H1 (cell line): ENCODE data around the gene MAPK8IP3. TPM values are rescaled to one million over a fixed set of nuclear protein-coding genes. Genes with fewer than 3 reads are reported as not detected.

Source experiments
- CTCF ChIA-PET: fragments of 300-600 bp; sonication (Branson Sonifier 250); formaldehyde crosslinking; loops from one replicate; lab custom pipeline; 2021; ENCODE audit not compliant: partially characterized antibody; lab: Charles Lee
- POLR2A ChIA-PET: fragments of 300-600 bp; sonication (Branson Sonifier 250); formaldehyde crosslinking; loops from one replicate; lab custom pipeline; 2021; ENCODE audit warnings: inconsistent platforms; ENCODE audit not compliant: partially characterized antibody; lab: Charles Lee
- DNase-seq, 2 experiments: peaks; one replicate each; pipeline versions ENCODE4 v3.0.0 to v3.0.0-alpha.2; 2010 to 2022; ENCODE audit warnings: low spot score in 2 of 2, low read depth in 1 of 2, mixed read lengths in 1 of 2
- FAIRE-seq: peaks from 2 replicates; lab custom pipeline; 2011; peaks lifted over from hg19 to GRCh38; lab: Jason Lieb, UNC
- H2AFZ ChIP-seq: 2 replicates; pipeline ENCODE4 v1.8.1; 2012; ENCODE audit warnings: low read length, inconsistent platforms
- H2AK5ac ChIP-seq: 2 replicates; pipeline ENCODE4 v1.6.1; 2013; ENCODE audit warnings: low read depth, low read length
- H2BK120ac ChIP-seq: replicated peaks from 2 replicates; pipeline ENCODE3; 2013; ENCODE audit warnings: low read depth, low read length, inconsistent platforms
- H2BK12ac ChIP-seq: 2 replicates; pipeline ENCODE4 v1.6.1; 2013; ENCODE audit warnings: low read depth, low read length
- H2BK15ac ChIP-seq: 2 replicates; pipeline ENCODE4 v1.6.1; 2013; ENCODE audit warnings: low read length
- H2BK20ac ChIP-seq: 2 replicates; pipeline ENCODE4 v1.6.1; 2013; ENCODE audit warnings: low read length
- H2BK5ac ChIP-seq: 2 replicates; pipeline ENCODE4 v1.6.1; 2013; ENCODE audit warnings: low read depth, low read length
- H3K14ac ChIP-seq: 2 replicates; pipeline ENCODE4 v1.6.1; 2013; ENCODE audit warnings: inconsistent platforms; ENCODE audit not compliant: insufficient read length
- H3K18ac ChIP-seq: 2 replicates; pipeline ENCODE4 v1.6.1; 2013; ENCODE audit warnings: low read length; ENCODE audit errors: extremely low read depth
- H3K23ac ChIP-seq: 2 replicates; pipeline ENCODE4 v1.6.1; 2013; ENCODE audit warnings: inconsistent platforms; ENCODE audit not compliant: insufficient read length
- H3K23me2 ChIP-seq: 2 replicates; pipeline ENCODE4 v1.6.1; 2013; ENCODE audit warnings: low read depth, low read length
- H3K27ac ChIP-seq: 2 replicates; pipeline ENCODE4 v1.6.1; 2011; ENCODE audit warnings: low read depth, low read length, inconsistent platforms
- H3K27me3 ChIP-seq, 4 experiments: replicated peaks in 1 of 4; 1 replicate in 1 of 4; 2 replicates in 3 of 4; pipeline versions ENCODE4 v1.6.1 to v1.8.1; 2011 to 2013; ENCODE audit warnings: low read length in 3 of 4, mild to moderate bottlenecking in 3 of 4, inconsistent platforms in 2 of 4, mixed read lengths in 2 of 4, moderate library complexity in 1 of 4; ENCODE audit not compliant: control insufficient read depth in 3 of 4, insufficient read depth in 3 of 4; ENCODE audit errors: extremely low read depth in 1 of 4
- H3K36me3 ChIP-seq, 4 experiments: 2 replicates each; pipeline versions ENCODE4 v1.6.1 to v1.8.1; 2011 to 2013; ENCODE audit warnings: mild to moderate bottlenecking in 4 of 4, low read length in 3 of 4, moderate library complexity in 2 of 4, control low read depth in 1 of 4, inconsistent platforms in 1 of 4; ENCODE audit not compliant: insufficient read depth in 4 of 4, control insufficient read depth in 2 of 4
- H3K4ac ChIP-seq: replicated peaks from 2 replicates; pipeline ENCODE3; 2013; ENCODE audit warnings: low read length, low read depth, mixed read lengths, inconsistent platforms; ENCODE audit not compliant: insufficient read length
- H3K4me1 ChIP-seq, 4 experiments: replicated peaks in 1 of 4; 1 replicate in 1 of 4; 2 replicates in 3 of 4; pipeline versions ENCODE4 v1.6.1 to v1.8.1; 2011 to 2013; ENCODE audit warnings: low read length in 3 of 4, inconsistent platforms in 2 of 4, mixed read lengths in 1 of 4; ENCODE audit not compliant: insufficient read depth in 4 of 4, control insufficient read depth in 3 of 4
- H3K4me2 ChIP-seq, 2 experiments: 2 replicates each; pipeline versions ENCODE4 v1.6.1 to v1.8.1; 2011 to 2013; ENCODE audit warnings: low read depth in 2 of 2, low read length in 2 of 2, control low read depth in 1 of 2, inconsistent platforms in 1 of 2, mild to moderate bottlenecking in 1 of 2; ENCODE audit not compliant: insufficient read depth in 1 of 2
- H3K4me3 ChIP-seq, 4 experiments: fragments of 200-600, 300-600 bp in 1 of 4; sonication (generic), shearing (Covaris generic), sonication (Bioruptor Twin) in 1 of 4; 2 replicates each; pipeline versions ENCODE4 v1.5.1 to v1.8.1; 2011 to 2016; ENCODE audit warnings: low read length in 4 of 4, low read depth in 3 of 4, control low read depth in 2 of 4, inconsistent platforms in 2 of 4, mild to moderate bottlenecking in 2 of 4, mixed read lengths in 1 of 4, moderate library complexity in 1 of 4; ENCODE audit not compliant: insufficient read depth in 2 of 4; ENCODE audit errors: extremely low read depth in 1 of 4
- H3K56ac ChIP-seq: replicated peaks from 2 replicates; pipeline ENCODE3; 2013; ENCODE audit warnings: low read depth, mild to moderate bottlenecking, mixed read lengths, low read length, inconsistent platforms; ENCODE audit not compliant: insufficient read length
- H3K79me1 ChIP-seq: 2 replicates; pipeline ENCODE4 v1.6.1; 2013; ENCODE audit warnings: low read depth, low read length, control low read depth
- H3K79me2 ChIP-seq, 2 experiments: 2 replicates each; pipeline versions ENCODE4 v1.6.1 to v1.8.1; 2012 to 2013; ENCODE audit warnings: low read length in 2 of 2, mild to moderate bottlenecking in 2 of 2, inconsistent platforms in 1 of 2; ENCODE audit not compliant: insufficient read depth in 2 of 2, control insufficient read depth in 1 of 2
- H3K9ac ChIP-seq, 4 experiments: replicated peaks in 1 of 4; 1 replicate in 1 of 4; 2 replicates in 3 of 4; pipeline versions ENCODE4 v1.6.1 to v1.8.1; 2011 to 2013; ENCODE audit warnings: low read depth in 3 of 4, low read length in 3 of 4, control low read depth in 2 of 4, mild to moderate bottlenecking in 2 of 4, moderate library complexity in 2 of 4, inconsistent platforms in 1 of 4; ENCODE audit errors: extremely low read depth in 1 of 4
- H3K9me3 ChIP-seq, 2 experiments: 2 replicates each; pipeline versions ENCODE4 v1.6.1 to v1.8.1; 2012 to 2013; ENCODE audit warnings: mild to moderate bottlenecking in 2 of 2, moderate library complexity in 2 of 2, control low read depth in 1 of 2, inconsistent platforms in 1 of 2, low read depth in 1 of 2, low read length in 1 of 2, mixed read lengths in 1 of 2; ENCODE audit not compliant: insufficient read depth in 2 of 2
- H4K20me1 ChIP-seq, 2 experiments: replicated peaks in 1 of 2; 2 replicates each; pipeline versions ENCODE3 to v1.8.1; 2011 to 2013; ENCODE audit warnings: inconsistent platforms in 2 of 2, low read length in 2 of 2, mild to moderate bottlenecking in 1 of 2; ENCODE audit not compliant: insufficient read depth in 2 of 2, control insufficient read depth in 1 of 2
- H4K5ac ChIP-seq: 2 replicates; pipeline ENCODE4 v1.6.1; 2013; ENCODE audit warnings: low read length, low read depth, mixed read lengths, inconsistent platforms; ENCODE audit not compliant: insufficient read length
- H4K8ac ChIP-seq: 2 replicates; pipeline ENCODE4 v1.8.0; 2013; ENCODE audit warnings: mild to moderate bottlenecking, moderate library complexity, low read length, inconsistent platforms; ENCODE audit not compliant: insufficient read depth; ENCODE audit errors: extremely low read depth
- H4K91ac ChIP-seq: replicated peaks from 2 replicates; pipeline ENCODE3; 2013; ENCODE audit warnings: low read length, mixed read lengths, inconsistent platforms; ENCODE audit not compliant: insufficient read length
- BCL11A ChIP-seq, 2 experiments: IDR thresholded peaks; one replicate each; pipeline ENCODE4 v1.6.1; 2011; ENCODE audit warnings: low read depth in 2 of 2, low read length in 2 of 2, mild to moderate bottlenecking in 2 of 2
- CBX5 ChIP-seq: fragments of 300-800, 300-1000 bp; sonication (generic); IDR thresholded peaks from 2 replicates; pipeline ENCODE4 v1.7.1; 2016; ENCODE audit warnings: antibody characterized with exemption, low read length, low read depth
- E2F6 ChIP-seq: IDR thresholded peaks from 2 replicates; pipeline ENCODE4 v1.6.1; 2012; ENCODE audit warnings: inconsistent platforms
- EGR1 ChIP-seq: IDR thresholded peaks from 2 replicates; pipeline ENCODE4 v1.6.1; 2011; ENCODE audit warnings: low read depth, low read length, borderline replicate concordance
- KDM5A ChIP-seq: fragments of 200-600 bp; IDR thresholded peaks from 2 replicates; pipeline ENCODE4 v1.7.1; 2012; ENCODE audit warnings: mild to moderate bottlenecking, low read length, inconsistent platforms, mixed read lengths
- POU5F1 ChIP-seq: IDR thresholded peaks from 2 replicates; pipeline ENCODE4 v1.6.1; 2011; ENCODE audit warnings: low read depth, mild to moderate bottlenecking, low read length, moderate library complexity
- SIX5 ChIP-seq: IDR thresholded peaks from 2 replicates; pipeline ENCODE4 v1.6.1; 2011; ENCODE audit warnings: mild to moderate bottlenecking, low read depth, low read length
- SUZ12 ChIP-seq: fragments of 200-600 bp; sonication (generic); IDR thresholded peaks from 2 replicates; pipeline ENCODE4 v1.6.1; 2012; ENCODE audit warnings: mild to moderate bottlenecking, inconsistent platforms, low read length, moderate library complexity, mixed read lengths
- WGBS, 2 experiments: shearing (Covaris generic) in 1 of 2; methylation state at CpG; one replicate each; pipeline versions ENCODE4 v1.1.6 to v1.1.7; 2013 to 2015; ENCODE audit warnings: low lambda C conversion rate in 2 of 2, mixed read lengths in 2 of 2, inconsistent platforms in 1 of 2, low coverage in 1 of 2, missing lambda C conversion rate in 1 of 2; ENCODE audit not compliant: insufficient replicate concordance in 2 of 2, insufficient coverage in 1 of 2, insufficient read length in 1 of 2; ENCODE audit errors: extremely low coverage in 1 of 2, missing lambda C conversion rate in 1 of 2; 5-methylcytosine and 5-hydroxymethylcytosine counted together
- polyA plus RNA-seq, 7 experiments: library from polyadenylated mRNA; depleted of rRNA in 3 of 7; stranded (reverse) in 5 of 7; unstranded in 2 of 7; fragments of >200 nt in 5 of 7; fragments of 200-250 nt in 2 of 7; gene quantifications; 1 replicate in 5 of 7; 2 replicates in 1 of 7; 4 replicates in 1 of 7; pipeline versions ENCODE4 v1.2.1 to v1.2.3, GENCODE V29; 2011 to 2013; ENCODE audit warnings: missing spikeins in 2 of 7, mixed read lengths in 2 of 7
- total RNA-seq: library from RNA; stranded (reverse); fragmentation: NEBNext Ultra II Directional; extraction: Animal tissue kit (Norgen Biotek cat#: 25700); gene quantifications from 2 replicates; pipeline ENCODE4 v1.2.1, GENCODE V29; 2021
- TF ChIP-seq, protein P1 (sequence below), 3 experiments: IDR thresholded peaks; 1 replicate in 2 of 3; 2 replicates in 1 of 3; pipeline versions ENCODE4 v1.5.1 to v1.6.1; 2011; ENCODE audit warnings: low read length in 3 of 3, mild to moderate bottlenecking in 3 of 3, inconsistent platforms in 2 of 3, low read depth in 1 of 3, moderate library complexity in 1 of 3; ENCODE audit not compliant: insufficient read depth in 1 of 3; ENCODE audit errors: control extremely low read depth in 1 of 3

Gene MAPK8IP3
- total and polyA plus RNA-seq, 2 of the 8 experiments (the other 6 are each of a cell fraction or from before 2014, with no cell fraction given) = 16.9 to 43.4 TPM

- H2BK120ac ChIP-seq = no peak overlapping the region
- peaks cover 0 to 15% (median 0%) of the 10 kb centered on the region in 4 experiments; a peak in 2 of 8 replicates for H3K36me3 ChIP-seq
- H3K4me1 ChIP-seq = no peaks in the 10 kb centered on the region
- no peak overlapping the region for H3K9ac ChIP-seq
- 0 out of 2 replicates have a peak overlapping the region, but pooled peaks have one; percentile 26 for H2BK5ac ChIP-seq
- no peak overlapping the region for H3K27ac ChIP-seq
- H3K4me2 ChIP-seq = no peak overlapping the region
- H4K8ac ChIP-seq = no peak overlapping the region
- no peaks in the 10 kb centered on the region for H3K23me2 ChIP-seq
- no peaks in the 10 kb centered on the region; the same call in 1 of the 2 replicates for H3K79me1 ChIP-seq
- WGBS, 2 experiments = 90% methylated on average over 26 of the region's 32 CpGs; no CpG with 5 or more reads in 1 of the 2 experiments
- H3K4me3 ChIP-seq = no peak overlapping the region
- H3K18ac ChIP-seq = no peak overlapping the region
- no peak overlapping the region for H3K14ac ChIP-seq
- H3K79me2 ChIP-seq = no peaks in the 10 kb centered on the region
- H3K4ac ChIP-seq = no peak overlapping the region
- H2BK15ac ChIP-seq = no peak overlapping the region
- H2AFZ ChIP-seq = no peak overlapping the region
- FAIRE-seq (no peak), DNase-seq (no peak)
- no peak overlapping the region for H2BK12ac ChIP-seq
- H4K91ac ChIP-seq = no peak overlapping the region
- H3K9me3 ChIP-seq = peaks cover 18 to 20% of the 10 kb centered on the region in 2 experiments
- ChIA-PET CTCF (interaction anchor here (1.3 kb wide), 1 partner anchor 28 kb away, joined by 4 read pairs; no protein-coding TSS in a partner anchor), POLR2A (interaction anchor here (1.0 to 3.3 kb wide), 4 partner anchors 13 to 32 kb away, joined by 3 to 19 read pairs (median 4); partner anchors contain the start of genes EME2, FAHD1, HAGH and MRPS34)
- H3K23ac ChIP-seq = no peak overlapping the region
- H4K5ac ChIP-seq = no peak overlapping the region
- peaks cover 0 to 2% of the 10 kb centered on the region in 2 experiments for H4K20me1 ChIP-seq
- H2AK5ac ChIP-seq = 0 out of 2 replicates have a peak overlapping the region, but pooled peaks have one; percentile 24
- H2BK20ac ChIP-seq = no peak overlapping the region
- H3K56ac ChIP-seq = no peak overlapping the region
- H3K27me3 ChIP-seq = no peaks in the 10 kb centered on the region
- TF ChIP-seq KDM5A (no peak), SUZ12 (no peak), CBX5 (no peak), POU5F1 (no peak), BCL11A (IDR thresholded peaks at IDR 0.05; ENCODE audit: low read depth in 2 of 2, low read length in 2 of 2) (no peak), SIX5 (no peak), E2F6 (no peak), EGR1 (no peak)
- TF ChIP-seq, protein P1, sequence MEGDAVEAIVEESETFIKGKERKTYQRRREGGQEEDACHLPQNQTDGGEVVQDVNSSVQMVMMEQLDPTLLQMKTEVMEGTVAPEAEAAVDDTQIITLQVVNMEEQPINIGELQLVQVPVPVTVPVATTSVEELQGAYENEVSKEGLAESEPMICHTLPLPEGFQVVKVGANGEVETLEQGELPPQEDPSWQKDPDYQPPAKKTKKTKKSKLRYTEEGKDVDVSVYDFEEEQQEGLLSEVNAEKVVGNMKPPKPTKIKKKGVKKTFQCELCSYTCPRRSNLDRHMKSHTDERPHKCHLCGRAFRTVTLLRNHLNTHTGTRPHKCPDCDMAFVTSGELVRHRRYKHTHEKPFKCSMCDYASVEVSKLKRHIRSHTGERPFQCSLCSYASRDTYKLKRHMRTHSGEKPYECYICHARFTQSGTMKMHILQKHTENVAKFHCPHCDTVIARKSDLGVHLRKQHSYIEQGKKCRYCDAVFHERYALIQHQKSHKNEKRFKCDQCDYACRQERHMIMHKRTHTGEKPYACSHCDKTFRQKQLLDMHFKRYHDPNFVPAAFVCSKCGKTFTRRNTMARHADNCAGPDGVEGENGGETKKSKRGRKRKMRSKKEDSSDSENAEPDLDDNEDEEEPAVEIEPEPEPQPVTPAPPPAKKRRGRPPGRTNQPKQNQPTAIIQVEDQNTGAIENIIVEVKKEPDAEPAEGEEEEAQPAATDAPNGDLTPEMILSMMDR (IDR thresholded peaks at IDR 0.05; ENCODE audit: control extremely low read depth in 1 of 3, insufficient read depth in 1 of 3, low read depth in 1 of 3, low read length in 3 of 3) = no peak
Observed at GRCh38 chr16:1794908-1795666, 89.1 kb downstream of the MAPK8IP3 start.
